Measurements from ENCODE around the gene EFL1. TPM values are rescaled to one million over a fixed set of nuclear protein-coding genes. Genes with fewer than 3 reads are reported as not detected.
A peak's percentile ranks its signal among the peaks of the same experiment; 100 is the strongest.

The EFL1 gene
- total and polyA plus RNA-seq, 2 experiments from 2014 or later = 15.4 to 46.4 TPM

DNA sequence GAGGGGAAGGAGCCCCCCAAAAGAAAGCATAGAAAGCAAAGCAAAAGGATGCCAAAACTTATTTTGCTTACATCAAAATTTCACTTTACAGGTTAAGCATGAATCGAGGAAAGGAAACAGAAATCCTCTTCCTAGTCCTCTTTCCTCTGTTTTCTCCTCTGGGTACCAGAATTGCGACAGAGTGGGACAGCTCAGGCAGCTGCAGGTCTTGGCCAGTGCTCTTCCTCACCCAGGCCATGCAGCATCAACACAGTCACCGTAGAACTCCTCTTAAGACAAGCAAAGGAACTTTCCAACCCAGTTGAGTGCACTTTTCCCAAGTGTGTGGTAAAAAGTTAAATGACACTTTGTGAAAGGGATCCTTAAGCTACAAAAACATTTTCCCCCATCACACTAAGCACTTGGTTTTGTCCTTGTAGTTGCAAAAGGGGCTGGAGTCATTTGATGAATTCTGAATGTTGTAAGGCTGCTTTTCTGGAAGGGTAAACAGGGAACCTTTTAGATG lies 170.8 kb downstream of the EFL1 start:
- no peak overlapping the region for H3K4me3 Mint-ChIP-seq

More for the DNA sequence above, 170.8 kb downstream of the EFL1 start:
- Mint-ChIP-seq H3K4me1 (peaks cover 26% of the 10 kb centered on the region), H3K27ac (no peak overlapping the region), H3K9me3 (no peaks in the 10 kb centered on the region), H3K27me3 (ENCODE audit: insufficient read depth, low read depth, poor library complexity) (peaks cover 5% of the 10 kb centered on the region), H3K36me3 (ENCODE audit: low read depth) (no peaks in the 10 kb centered on the region)
- H3K79me2 ChIP-seq (replicated peaks; ENCODE audit: insufficient read depth) = no peaks in the 10 kb centered on the region
- no peaks in the 10 kb centered on the region for H4K20me1 ChIP-seq (replicated peaks; ENCODE audit: insufficient read depth)
- DNase-seq (ENCODE audit: low spot score) (no peak), ATAC-seq (no peak)
- peaks cover 13% of the 10 kb centered on the region for H3K4me1 ChIP-seq (ENCODE audit: insufficient read depth)
- no peaks in the 10 kb centered on the region for H3F3A ChIP-seq (replicated peaks; ENCODE audit: low read depth)
- no peak overlapping the region for H3K4me3 ChIP-seq
- no peak overlapping the region; the same call in 1 of the 2 replicates for H2AFZ ChIP-seq
- H3K4me2 ChIP-seq = peak overlapping the region; percentile 41; the same call in 1 of the 2 replicates
- H3K9me2 ChIP-seq (ENCODE audit: insufficient read depth) = peaks cover 6% of the 10 kb centered on the region; the same call in 1 of the 2 replicates
- no peaks in the 10 kb centered on the region for H3K36me3 ChIP-seq (ENCODE audit: insufficient read depth)
- no peaks in the 10 kb centered on the region for H3K27me3 ChIP-seq (ENCODE audit: insufficient read depth)
- no peak for TF ChIP-seq ETS1 (IDR thresholded peaks at IDR 0.05)
- TF ChIP-seq POLR2AphosphoS5 (IDR thresholded peaks at IDR 0.05; ENCODE audit: low read depth) = no peak
- no peak for TF ChIP-seq STAT1 (IDR thresholded peaks at IDR 0.05; ENCODE audit: unreplicated experiment)
- no peak for TF ChIP-seq EZH2 (IDR thresholded peaks at IDR 0.05; ENCODE audit: low read depth, unreplicated experiment)
- TF ChIP-seq NANOG (IDR thresholded peaks at IDR 0.05; ENCODE audit: borderline replicate concordance) = no peak
- no peak for TF ChIP-seq CTCF (conservative IDR thresholded peaks at IDR 0.05; ENCODE audit: low read depth in 2 of 2)
- TF ChIP-seq ZNF114 (CRISPR knock-in tag; IDR thresholded peaks at IDR 0.05) = no peak
- TF ChIP-seq, protein P1, sequence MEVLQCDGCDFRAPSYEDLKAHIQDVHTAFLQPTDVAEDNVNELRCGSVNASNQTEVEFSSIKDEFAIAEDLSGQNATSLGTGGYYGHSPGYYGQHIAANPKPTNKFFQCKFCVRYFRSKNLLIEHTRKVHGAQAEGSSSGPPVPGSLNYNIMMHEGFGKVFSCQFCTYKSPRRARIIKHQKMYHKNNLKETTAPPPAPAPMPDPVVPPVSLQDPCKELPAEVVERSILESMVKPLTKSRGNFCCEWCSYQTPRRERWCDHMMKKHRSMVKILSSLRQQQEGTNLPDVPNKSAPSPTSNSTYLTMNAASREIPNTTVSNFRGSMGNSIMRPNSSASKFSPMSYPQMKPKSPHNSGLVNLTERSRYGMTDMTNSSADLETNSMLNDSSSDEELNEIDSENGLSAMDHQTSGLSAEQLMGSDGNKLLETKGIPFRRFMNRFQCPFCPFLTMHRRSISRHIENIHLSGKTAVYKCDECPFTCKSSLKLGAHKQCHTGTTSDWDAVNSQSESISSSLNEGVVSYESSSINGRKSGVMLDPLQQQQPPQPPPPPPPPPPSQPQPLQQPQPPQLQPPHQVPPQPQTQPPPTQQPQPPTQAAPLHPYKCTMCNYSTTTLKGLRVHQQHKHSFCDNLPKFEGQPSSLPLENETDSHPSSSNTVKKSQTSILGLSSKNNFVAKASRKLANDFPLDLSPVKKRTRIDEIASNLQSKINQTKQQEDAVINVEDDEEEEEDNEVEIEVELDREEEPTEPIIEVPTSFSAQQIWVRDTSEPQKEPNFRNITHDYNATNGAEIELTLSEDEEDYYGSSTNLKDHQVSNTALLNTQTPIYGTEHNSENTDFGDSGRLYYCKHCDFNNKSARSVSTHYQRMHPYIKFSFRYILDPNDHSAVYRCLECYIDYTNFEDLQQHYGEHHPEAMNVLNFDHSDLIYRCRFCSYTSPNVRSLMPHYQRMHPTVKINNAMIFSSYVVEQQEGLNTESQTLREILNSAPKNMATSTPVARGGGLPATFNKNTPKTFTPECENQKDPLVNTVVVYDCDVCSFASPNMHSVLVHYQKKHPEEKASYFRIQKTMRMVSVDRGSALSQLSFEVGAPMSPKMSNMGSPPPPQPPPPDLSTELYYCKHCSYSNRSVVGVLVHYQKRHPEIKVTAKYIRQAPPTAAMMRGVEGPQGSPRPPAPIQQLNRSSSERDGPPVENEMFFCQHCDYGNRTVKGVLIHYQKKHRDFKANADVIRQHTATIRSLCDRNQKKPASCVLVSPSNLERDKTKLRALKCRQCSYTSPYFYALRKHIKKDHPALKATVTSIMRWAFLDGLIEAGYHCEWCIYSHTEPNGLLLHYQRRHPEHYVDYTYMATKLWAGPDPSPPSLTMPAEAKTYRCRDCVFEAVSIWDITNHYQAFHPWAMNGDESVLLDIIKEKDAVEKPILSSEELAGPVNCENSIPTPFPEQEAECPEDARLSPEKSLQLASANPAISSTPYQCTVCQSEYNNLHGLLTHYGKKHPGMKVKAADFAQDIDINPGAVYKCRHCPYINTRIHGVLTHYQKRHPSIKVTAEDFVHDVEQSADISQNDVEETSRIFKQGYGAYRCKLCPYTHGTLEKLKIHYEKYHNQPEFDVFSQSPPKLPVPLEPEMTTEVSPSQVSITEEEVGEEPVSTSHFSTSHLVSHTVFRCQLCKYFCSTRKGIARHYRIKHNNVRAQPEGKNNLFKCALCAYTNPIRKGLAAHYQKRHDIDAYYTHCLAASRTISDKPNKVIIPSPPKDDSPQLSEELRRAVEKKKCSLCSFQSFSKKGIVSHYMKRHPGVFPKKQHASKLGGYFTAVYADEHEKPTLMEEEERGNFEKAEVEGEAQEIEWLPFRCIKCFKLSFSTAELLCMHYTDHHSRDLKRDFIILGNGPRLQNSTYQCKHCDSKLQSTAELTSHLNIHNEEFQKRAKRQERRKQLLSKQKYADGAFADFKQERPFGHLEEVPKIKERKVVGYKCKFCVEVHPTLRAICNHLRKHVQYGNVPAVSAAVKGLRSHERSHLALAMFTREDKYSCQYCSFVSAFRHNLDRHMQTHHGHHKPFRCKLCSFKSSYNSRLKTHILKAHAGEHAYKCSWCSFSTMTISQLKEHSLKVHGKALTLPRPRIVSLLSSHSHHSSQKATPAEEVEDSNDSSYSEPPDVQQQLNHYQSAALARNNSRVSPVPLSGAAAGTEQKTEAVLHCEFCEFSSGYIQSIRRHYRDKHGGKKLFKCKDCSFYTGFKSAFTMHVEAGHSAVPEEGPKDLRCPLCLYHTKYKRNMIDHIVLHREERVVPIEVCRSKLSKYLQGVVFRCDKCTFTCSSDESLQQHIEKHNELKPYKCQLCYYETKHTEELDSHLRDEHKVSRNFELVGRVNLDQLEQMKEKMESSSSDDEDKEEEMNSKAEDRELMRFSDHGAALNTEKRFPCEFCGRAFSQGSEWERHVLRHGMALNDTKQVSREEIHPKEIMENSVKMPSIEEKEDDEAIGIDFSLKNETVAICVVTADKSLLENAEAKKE (CRISPR knock-in tag; IDR thresholded peaks at IDR 0.05) = no peak
- no peak for TF ChIP-seq ZNF331 (CRISPR knock-in tag; IDR thresholded peaks at IDR 0.05; ENCODE audit: low read depth)
- TF ChIP-seq CREB1 (CRISPR knock-in tag; IDR thresholded peaks at IDR 0.05; ENCODE audit: low read depth) = no peak
- no peak for TF ChIP-seq EZH2phosphoT487 (IDR thresholded peaks at IDR 0.05; ENCODE audit: unreplicated experiment)
- no peak for TF ChIP-seq REST (IDR thresholded peaks at IDR 0.05; ENCODE audit: unreplicated experiment)
- no peak for TF ChIP-seq JUNB (IDR thresholded peaks at IDR 0.05; ENCODE audit: unreplicated experiment)
- no peak overlapping the region for H3K27ac ChIP-seq (ENCODE audit: low read depth)

Measured in GM23338 (cell line).